HepG2 (cell line): ENCODE results near the gene BST2. TPM values are rescaled to one million over a fixed set of nuclear protein-coding genes. Genes with fewer than 3 reads are reported as not detected.

Experiments used
- AKAP8 ChIP-seq: sonication (generic); formaldehyde crosslinking; IDR thresholded peaks from 2 replicates; pipeline ENCODE4 v1.5.1; 2020; ENCODE audit warnings: mild to moderate bottlenecking, missing genetic modification reagents
- ARHGAP35 ChIP-seq: sonication (generic); formaldehyde crosslinking; IDR thresholded peaks from 2 replicates; pipeline ENCODE4 v1.9.0; 2022; ENCODE audit warnings: mild to moderate bottlenecking, inconsistent platforms, moderate library complexity, missing genetic modification reagents, borderline replicate concordance
- ARNT2 ChIP-seq: sonication (generic); formaldehyde crosslinking; IDR thresholded peaks from 2 replicates; pipeline ENCODE4 v1.8.0; 2022; ENCODE audit warnings: mild to moderate bottlenecking, low read depth, missing genetic modification reagents, moderate library complexity
- E2F1 ChIP-seq: sonication (generic); formaldehyde crosslinking; IDR thresholded peaks from 2 replicates; pipeline ENCODE4 v1.5.0; 2020; ENCODE audit warnings: missing genetic modification reagents
- MLXIP ChIP-seq: sonication (generic); formaldehyde crosslinking; IDR thresholded peaks from 2 replicates; pipeline ENCODE4 v1.9.0; 2021; ENCODE audit warnings: missing genetic modification reagents, borderline replicate concordance
- MYNN ChIP-seq: sonication (generic); formaldehyde crosslinking; IDR thresholded peaks from 2 replicates; pipeline ENCODE4 v1.4.0; 2020; ENCODE audit warnings: mild to moderate bottlenecking, low read depth, missing genetic modification reagents
- PRDM4 ChIP-seq: sonication (generic); formaldehyde crosslinking; IDR thresholded peaks from 2 replicates; pipeline ENCODE4 v1.9.0; 2021; ENCODE audit warnings: missing genetic modification reagents, borderline replicate concordance
- SP1 ChIP-seq, 2 experiments: fragments of 450-650 bp in 1 of 2; sonication (generic) in 1 of 2; formaldehyde crosslinking in 1 of 2; IDR thresholded peaks; 2 replicates each; pipeline versions ENCODE4 v1.4.0 to v1.6.1; 2016 to 2020; ENCODE audit warnings: missing genetic modification reagents in 1 of 2
- STAT6 ChIP-seq: sonication (generic); formaldehyde crosslinking; IDR thresholded peaks from 2 replicates; pipeline ENCODE4 v1.4.0; 2020; ENCODE audit warnings: missing genetic modification reagents, mild to moderate bottlenecking, borderline replicate concordance
- TFAP4 ChIP-seq: sonication (generic); IDR thresholded peaks from 2 replicates; pipeline ENCODE4 v1.6.1; 2016; ENCODE audit warnings: low read depth, borderline replicate concordance
- XBP1 ChIP-seq: sonication (generic); formaldehyde crosslinking; IDR thresholded peaks from 2 replicates; pipeline ENCODE4 v1.5.0; 2020; ENCODE audit warnings: missing genetic modification reagents
- YEATS2 ChIP-seq: sonication (generic); formaldehyde crosslinking; IDR thresholded peaks from 2 replicates; pipeline ENCODE4 v1.4.0; 2020; ENCODE audit warnings: missing genetic modification reagents, borderline replicate concordance
- ZFX ChIP-seq: sonication (generic); formaldehyde crosslinking; IDR thresholded peaks from 2 replicates; pipeline ENCODE4 v1.4.0; 2020; ENCODE audit warnings: mild to moderate bottlenecking, low read depth, missing genetic modification reagents, moderate library complexity
- ZNF431 ChIP-seq: sonication (generic); formaldehyde crosslinking; IDR thresholded peaks from 2 replicates; pipeline ENCODE4 v1.9.0; 2022; ENCODE audit warnings: missing genetic modification reagents, low read depth, mild to moderate bottlenecking, borderline replicate concordance
- ZNF619 ChIP-seq: sonication (generic); formaldehyde crosslinking; IDR thresholded peaks from 2 replicates; pipeline ENCODE4 v1.4.0; 2020; ENCODE audit warnings: mild to moderate bottlenecking, missing genetic modification reagents
- ZSCAN21 ChIP-seq: sonication (generic); formaldehyde crosslinking; IDR thresholded peaks from 2 replicates; pipeline ENCODE4 v1.8.0; 2022; ENCODE audit warnings: mild to moderate bottlenecking, missing genetic modification reagents, moderate library complexity, borderline replicate concordance
- polyA plus RNA-seq, 8 experiments: library from polyadenylated mRNA; depleted of rRNA in 3 of 8; stranded (reverse) in 7 of 8; unstranded in 1 of 8; fragments of >200 nt; fragmentation: Illumina TruSeq in 4 of 8; extraction: Trizol in 4 of 8; gene quantifications; 2 replicates each; pipeline versions ENCODE4 v1.2.1 to v1.2.3, GENCODE V29; 2011 to 2016; ENCODE audit warnings: low read depth in 4 of 8, missing spikeins in 1 of 8, mixed read lengths in 1 of 8; ENCODE audit not compliant: insufficient read depth in 1 of 8
- total RNA-seq, 5 experiments: library from RNA; depleted of rRNA; stranded (reverse); fragments of >200 nt; fragmentation: Illumina TruSeq; extraction: Trizol; gene quantifications; 2 replicates each; pipeline ENCODE4 v1.2.3, GENCODE V29; 2016; ENCODE audit warnings: low read depth in 1 of 5

BST2 gene
- total and polyA plus RNA-seq, 2 of the 13 experiments (the other 11 are each of a cell fraction or from before 2014, with no cell fraction given) = 58.8 to 93.8 TPM

- no peak; the same call in 1 of the 2 replicates for TF ChIP-seq ZNF619
- no peak for TF ChIP-seq E2F1 (CRISPR knock-in tag)
- peak; percentile 98 for TF ChIP-seq ZFX
- no peak for TF ChIP-seq MLXIP (CRISPR knock-in tag)
- TF ChIP-seq SP1 (IDR thresholded peaks at IDR 0.05) = no peak
- TF ChIP-seq SP1 (CRISPR knock-in tag; IDR thresholded peaks at IDR 0.05) = peak; percentile 62; the same call in 1 of the 2 replicates
- TF ChIP-seq YEATS2 (CRISPR knock-in tag) = peak; percentile 76; the same call in 1 of the 2 replicates
- no peak for TF ChIP-seq AKAP8 (CRISPR knock-in tag)
- TF ChIP-seq ZSCAN21 (CRISPR knock-in tag) = peak; percentile 21; the same call in 1 of the 2 replicates
- TF ChIP-seq XBP1 = no peak
- TF ChIP-seq MYNN (CRISPR knock-in tag) = no peak
- 0 out of 2 replicates have a peak, but pooled peaks have one; percentile 51 for TF ChIP-seq ARNT2 (CRISPR knock-in tag)
- TF ChIP-seq TFAP4 = 0 out of 2 replicates have a peak, but pooled peaks have one; percentile 10
- peak; percentile 41; the same call in 1 of the 2 replicates for TF ChIP-seq ARHGAP35
- TF ChIP-seq PRDM4 (CRISPR knock-in tag) = no peak; the same call in 1 of the 2 replicates
- TF ChIP-seq STAT6 = 0 out of 2 replicates have a peak, but pooled peaks have one; percentile 57
- TF ChIP-seq ZNF431 (CRISPR knock-in tag) = 0 out of 2 replicates have a peak, but pooled peaks have one; percentile 49
These were observed at the start of gene BST2 (continued) for GRCh38 chr19:17405250-17406045.
